ENCODE results near the gene GLB1L2.
"Not testable (repeated sequence)": the region's sequence is repeated elsewhere in the genome, so short reads cannot be mapped to it uniquely, and the experiment has no call there.

GLB1L2 gene

GRCh38 chr11:134330611-134331353 lies 1.0 kb upstream of the GLB1L2 start:
- DNase-seq, result no peak

DNA sequence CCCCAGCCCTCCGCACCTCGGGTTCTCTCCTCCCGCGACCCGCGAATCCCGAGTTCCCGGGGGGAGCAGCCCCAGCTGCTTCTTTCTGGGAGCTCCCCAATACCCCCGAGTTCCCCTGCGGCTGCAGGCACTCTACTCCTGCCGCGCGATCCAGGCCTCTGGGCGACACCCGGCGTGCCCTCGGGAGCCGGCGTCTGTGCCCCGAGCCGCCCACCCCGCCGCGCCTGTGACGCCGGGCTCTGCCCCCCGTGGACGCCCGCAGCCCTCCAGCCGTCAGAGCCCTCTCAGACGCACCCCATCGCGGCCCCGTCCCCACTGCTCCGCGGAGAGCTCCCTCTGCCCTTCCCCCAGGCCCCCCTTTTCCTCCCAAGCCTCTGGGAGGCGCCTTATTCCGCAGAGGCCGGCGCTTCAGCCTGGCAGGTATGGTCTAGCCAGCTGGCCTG lies 422 bp downstream of the GLB1L2 start:
- DNase-seq, result no peak

DNA sequence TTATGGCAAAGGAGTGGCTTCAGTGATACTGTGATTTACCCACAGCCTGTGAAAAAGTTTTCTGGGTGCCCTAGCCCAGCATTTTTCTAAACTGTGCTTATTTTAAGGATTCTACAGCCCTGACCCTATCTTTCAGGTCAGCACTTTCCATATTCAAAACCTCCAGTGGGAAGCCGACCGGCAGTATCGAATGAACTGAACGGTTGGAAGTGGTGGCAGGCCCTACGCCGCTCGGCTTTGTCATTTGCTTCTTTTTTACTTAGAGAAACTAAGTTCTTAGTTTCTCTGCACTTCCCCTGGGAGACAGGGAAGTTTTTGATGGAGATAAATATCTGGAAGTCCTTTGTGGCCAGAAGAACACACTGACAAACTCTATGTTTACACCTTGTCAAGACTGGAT lies 994 bp downstream of the GLB1L2 start:
- DNase-seq, result no peak

DNA sequence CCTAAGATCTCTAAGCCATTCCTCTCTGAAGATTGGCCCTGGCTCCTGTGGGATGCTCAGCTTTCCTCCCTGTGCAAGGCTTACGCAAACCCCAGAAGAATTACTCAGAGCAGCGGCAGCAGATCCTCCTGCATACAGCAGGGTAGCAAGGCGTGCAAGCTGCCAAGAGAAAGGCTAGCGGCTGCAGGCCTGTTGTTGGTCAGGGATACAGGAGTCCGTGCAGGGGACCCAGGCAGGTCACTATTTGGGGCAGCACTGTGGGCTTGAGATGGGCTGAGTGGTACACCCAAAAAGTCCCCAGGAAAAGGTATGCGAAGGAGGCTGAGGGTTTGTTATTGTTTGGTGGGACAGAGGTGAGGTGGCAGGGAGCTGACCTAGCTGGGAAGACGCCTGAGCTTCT lies 1.5 kb downstream of the GLB1L2 start:
- no peak for DNase-seq

DNA sequence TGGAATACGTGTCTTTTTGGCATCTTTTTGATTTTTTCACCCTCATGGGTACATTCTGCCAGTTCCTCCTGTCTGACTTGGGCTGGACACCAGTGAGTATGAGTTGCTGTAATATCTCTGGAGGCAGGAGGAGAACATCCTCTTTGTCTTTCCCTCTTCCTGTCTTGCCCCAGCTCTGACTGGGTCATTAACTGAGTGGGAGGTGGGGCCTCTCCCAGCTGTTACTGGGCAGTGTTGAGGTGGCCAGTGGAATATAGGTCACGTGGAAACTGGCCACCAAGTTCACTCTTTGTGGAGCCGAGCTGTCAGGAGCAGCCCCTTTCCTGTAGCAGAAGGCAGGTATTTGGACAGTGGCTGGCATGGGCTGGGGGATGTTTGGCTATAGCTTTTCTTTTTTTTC lies 2.2 kb downstream of the GLB1L2 start:
- DNase-seq, result no peak

DNA sequence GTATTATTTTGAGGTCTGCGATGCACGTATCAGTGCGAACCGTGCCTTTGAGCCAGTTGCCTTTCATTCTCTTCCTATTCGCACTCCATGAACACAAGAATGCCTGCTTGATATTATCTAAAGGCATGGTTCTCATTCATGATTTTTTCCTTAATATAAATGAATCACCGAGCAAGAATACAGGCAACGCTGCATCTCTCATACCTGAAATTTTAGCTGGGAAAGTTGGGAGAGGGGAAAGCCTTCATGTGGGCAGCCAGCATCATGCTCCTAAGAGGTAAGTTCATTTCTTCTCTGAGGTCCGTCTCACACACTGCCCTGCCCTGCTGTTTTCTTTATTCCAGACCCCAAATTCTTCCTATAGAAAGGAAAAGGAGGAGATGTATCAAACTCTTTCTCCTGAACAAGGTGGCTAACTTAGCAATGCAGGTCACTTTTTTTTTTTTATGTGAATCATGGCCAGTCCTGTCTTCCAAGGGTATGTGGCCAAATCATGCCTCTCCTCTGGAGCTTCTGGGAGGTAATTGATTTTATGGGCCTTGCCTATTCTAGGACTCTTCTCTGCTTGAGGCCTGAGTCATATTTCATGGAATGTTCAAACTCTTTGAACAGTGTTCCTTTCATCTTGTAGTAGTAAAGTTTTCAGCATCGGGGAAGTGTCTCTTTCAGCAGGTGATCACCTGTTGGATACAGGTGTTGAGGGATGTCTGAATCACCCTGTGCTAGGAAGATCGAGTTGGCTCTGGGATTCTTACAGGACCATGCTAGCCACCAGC lies 3.2 kb downstream of the GLB1L2 start:
- DNase-seq, result no peak

- DNase-seq, result no peak
These were observed 5.3 kb downstream of the GLB1L2 start for GRCh38 chr11:134337051-134337450.

GRCh38 chr11:134338068-134338467 lies 6.3 kb downstream of the GLB1L2 start:
- no peak for DNase-seq

DNA sequence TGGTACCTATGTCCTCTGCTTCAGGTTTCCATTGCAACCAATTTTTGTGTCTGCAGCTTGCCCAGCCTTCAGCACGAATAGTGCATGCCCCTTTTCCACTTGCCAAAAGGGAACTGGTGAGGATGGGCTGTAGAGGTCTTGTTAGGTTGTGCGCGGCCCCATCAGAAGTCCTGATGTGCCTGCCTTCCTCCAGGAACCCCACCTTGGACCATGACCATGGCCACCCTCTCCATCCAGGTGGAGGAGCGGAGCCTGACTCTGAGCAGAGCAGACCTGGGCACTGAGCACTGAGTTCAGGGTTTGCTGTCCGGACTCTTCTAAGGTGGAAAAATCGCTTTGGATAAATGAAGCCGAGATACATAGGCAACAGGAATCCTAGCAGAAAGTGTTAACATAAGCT lies 6.9 kb downstream of the GLB1L2 start:
- DNase-seq, result no peak

- DNase-seq, result no peak
These were observed 8.0 kb downstream of the GLB1L2 start for GRCh38 chr11:134339756-134340155.

GRCh38 chr11:134340354-134340964 lies 8.7 kb downstream of the GLB1L2 start:
- DNase-seq, result no peak

- DNase-seq, result no peak
These were observed 10.2 kb downstream of the GLB1L2 start for GRCh38 chr11:134341805-134342571.

DNA sequence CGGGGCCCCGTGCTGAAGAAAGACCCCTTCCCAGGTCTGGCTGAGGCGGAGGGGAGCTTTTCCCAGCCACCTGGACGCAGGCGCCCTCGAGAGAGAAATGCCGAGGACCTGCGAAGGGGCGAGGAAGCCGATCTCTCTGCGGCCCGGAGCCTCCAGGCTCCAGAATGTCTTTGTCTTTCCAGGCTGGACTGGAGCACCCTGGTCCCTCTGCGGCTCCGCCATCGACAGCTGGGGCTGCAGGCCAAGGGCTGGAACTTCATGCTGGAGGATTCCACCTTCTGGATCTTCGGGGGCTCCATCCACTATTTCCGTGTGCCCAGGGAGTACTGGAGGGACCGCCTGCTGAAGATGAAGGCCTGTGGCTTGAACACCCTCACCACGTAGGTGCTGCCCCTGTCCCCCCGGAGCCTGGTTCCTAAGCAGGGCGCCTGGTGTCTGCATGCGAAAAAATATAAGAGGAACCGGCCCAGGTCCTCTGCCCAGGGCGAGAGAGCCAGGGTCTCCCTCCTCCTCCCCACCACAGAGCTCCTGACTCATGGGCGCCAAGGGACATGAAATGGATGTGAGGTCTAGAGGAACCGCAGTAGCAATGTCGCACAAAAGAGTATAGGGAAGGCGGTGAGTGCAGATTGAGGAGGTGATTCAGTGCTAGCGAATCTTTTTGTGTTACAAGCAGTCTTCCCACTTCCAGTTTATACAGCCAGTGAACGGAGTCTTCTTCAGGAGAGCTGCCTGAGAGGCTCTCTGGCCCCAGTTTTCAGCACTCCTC lies 11.0 kb downstream of the GLB1L2 start:
- DNase-seq, result no peak

DNA sequence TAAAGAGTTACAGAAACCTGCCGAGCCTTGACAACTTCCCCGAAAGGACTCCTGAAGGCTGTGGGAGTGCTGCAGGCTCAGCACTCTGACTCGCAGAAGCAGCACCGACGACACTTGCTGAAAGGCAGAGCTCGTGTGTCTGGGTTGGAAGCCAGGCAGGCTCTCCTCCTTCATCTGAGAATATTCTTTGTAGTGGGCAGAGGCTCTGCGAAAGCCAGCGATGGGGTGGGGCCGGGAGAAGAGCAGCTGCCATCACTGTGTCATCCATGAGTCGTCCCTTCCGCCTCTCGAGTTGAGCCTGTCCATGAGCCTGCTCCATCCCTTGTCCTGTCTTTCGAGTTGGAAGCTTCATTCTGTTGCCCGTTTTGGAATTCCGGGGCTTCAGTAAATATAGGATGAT lies 11.9 kb downstream of the GLB1L2 start:
- no peak for DNase-seq

- not testable (repeated sequence) for DNase-seq
These were observed 12.9 kb downstream of the GLB1L2 start for GRCh38 chr11:134344497-134345236.

- DNase-seq, result no peak
These were observed 13.4 kb downstream of the GLB1L2 start for GRCh38 chr11:134345237-134345550.

DNA sequence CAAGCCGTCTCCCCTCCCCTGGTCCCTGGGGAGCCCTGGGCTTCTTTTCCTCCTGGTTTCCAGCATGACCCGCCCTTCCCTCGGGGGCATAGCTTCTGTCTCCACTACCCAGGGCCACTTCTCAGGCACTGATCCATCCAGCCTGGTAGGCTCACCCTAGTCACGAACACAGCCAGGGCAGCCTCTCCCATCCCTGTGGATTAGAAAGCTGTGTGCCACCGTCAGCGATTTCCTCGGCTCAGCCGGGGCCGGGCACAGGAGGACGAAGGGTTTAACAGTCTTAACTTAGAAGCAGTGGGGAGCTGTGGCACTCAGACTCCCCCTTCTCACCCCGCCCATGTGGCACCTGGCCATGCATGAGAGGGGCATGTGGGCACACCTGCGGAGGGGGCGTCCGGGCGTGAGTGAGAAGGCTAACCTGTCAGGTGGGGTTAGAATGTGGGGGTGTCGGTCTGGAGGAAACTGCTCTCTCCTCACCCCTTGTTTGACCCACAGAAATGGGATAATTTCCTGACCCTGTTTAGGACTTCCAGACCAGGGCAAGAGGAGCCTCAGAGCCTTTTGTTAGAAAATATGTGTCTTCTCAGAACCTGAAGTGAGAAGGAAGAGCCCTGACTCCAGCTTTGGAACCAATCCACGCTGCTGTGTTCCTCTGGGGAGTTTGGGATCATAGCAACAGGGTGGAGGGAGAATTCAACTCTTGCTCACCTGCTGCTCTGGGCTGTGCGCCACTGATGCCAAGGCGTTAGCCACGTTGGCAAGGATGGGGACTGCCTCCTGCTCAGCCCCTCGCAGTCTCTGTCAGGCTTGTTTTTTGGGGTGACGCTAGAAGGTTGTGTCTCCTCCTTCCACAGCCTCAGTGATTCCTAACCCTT lies 14.6 kb downstream of the GLB1L2 start:
- DNase-seq, result no peak

DNA sequence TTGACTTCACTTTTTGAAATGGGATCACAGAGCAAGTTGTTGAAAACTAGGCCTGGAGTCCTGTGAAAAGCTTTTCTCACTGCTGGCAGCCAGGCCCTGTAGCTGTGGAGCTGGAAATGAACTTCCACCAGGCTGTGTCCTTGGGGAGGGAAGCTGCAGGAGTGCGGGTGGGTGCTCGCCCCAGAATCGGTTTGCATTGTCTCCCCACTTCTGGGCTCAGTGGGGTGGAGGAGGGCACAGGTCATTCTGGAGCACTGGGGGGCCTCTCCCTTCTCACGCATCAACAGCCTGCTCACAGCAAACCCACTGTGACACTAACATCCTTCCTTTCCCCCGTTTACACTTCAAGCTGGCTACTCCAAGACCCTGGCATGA lies 15.2 kb downstream of the GLB1L2 start:
- no peak for DNase-seq

DNA sequence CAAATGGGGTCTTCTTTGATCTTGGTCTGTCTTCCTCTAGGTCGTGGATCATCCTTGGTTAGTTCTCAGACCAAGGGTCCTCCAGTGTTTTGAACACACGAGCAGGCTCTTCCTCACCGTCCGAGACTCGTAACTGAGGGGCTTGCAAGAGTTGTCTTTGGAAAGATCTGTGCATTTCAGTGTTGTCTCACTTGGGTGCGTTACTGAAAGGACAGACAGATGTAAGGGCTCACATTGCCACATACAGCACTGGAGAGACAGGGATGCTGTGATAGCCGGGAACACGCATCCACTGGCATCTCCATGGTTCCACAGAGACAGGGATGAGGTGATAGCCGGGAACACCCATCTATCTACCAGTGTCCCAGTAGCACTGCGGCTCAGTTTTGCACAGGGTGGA lies 15.7 kb downstream of the GLB1L2 start:
- no peak for DNase-seq

DNA sequence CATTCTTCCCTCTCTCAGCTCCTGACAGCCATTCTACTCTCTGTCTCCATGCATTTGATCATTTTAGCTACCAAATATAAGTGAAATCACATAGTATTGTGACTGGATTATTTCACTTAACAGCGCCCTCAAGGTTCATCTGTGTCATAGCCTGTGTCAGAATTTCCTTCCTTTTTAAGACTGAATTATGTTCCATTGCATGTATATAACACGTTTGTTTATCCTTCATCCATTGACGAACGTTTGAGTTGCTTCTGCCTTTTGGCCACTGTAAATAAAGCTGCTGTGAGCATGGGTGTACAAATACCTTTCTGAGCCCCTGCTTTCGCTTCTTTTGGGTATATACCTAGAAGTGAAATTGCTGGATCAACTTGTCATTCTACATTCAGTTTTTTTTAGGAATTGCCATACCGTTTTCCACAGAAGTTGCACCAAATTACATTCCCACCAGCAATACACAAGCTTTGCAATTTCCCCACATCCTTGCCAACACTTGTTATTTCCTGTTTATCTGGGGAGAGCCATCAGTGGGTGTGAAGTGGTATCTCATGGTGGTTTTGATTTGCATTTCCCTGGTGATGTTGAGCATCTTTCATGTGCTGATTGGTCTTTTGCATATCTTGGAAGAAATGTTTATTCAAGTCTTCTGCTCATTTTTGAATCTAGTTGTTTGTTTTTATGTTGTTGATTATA lies 17.5 kb downstream of the GLB1L2 start:
- DNase-seq, result no peak

Measured in HCEC 1CT (cell line).